GM21619 (cell line): ENCODE measurements around the gene INAVA.
"Not testable (repeated sequence)": the region's sequence is repeated elsewhere in the genome, so short reads cannot be mapped to it uniquely, and the experiment has no call there.

Source experiments
- ATAC-seq: cut with Tn5 transposase; IDR thresholded peaks from one replicate; pipeline ENCODE4 v1.9.1; 2021; ENCODE audit not compliant: unreplicated experiment

Gene INAVA

GRCh38 chr1:200960236-200960947 lies 65.7 kb downstream of the INAVA start:
- no peak for ATAC-seq

- no peak for ATAC-seq
Observed at GRCh38 chr1:200960948-200961340, 66.2 kb downstream of the INAVA start.

GRCh38 chr1:200962151-200962550 lies 67.5 kb downstream of the INAVA start:
- not testable (repeated sequence) for ATAC-seq

DNA sequence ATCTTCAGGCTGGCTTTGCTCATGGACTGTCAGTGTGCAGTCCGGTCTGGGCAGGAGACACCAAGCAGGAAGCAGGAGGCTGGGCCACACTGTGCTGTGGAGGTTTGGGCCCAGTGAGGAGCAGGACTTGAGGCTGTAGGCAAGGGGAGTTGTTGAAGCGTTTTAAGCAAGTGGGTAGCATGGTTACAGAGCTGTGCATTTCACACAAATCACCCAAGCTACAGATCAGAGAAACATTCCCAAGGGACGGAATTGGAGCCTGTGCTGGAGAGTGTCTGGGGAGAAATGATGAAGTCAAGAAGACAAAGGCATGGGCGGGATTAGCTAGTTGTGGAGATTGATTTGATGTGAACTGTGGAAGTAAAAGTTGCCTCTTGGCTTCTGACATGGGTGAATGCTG lies 67.9 kb downstream of the INAVA start:
- no peak for ATAC-seq

- no peak for ATAC-seq
Observed at GRCh38 chr1:200963076-200963475, 68.4 kb downstream of the INAVA start.

- not testable (repeated sequence) for ATAC-seq
Observed at GRCh38 chr1:200963888-200964287, 69.2 kb downstream of the INAVA start.
